IMR-90 (cell line): ENCODE measurements around the gene HRH2. TPM values are rescaled to one million over a fixed set of nuclear protein-coding genes. Genes with fewer than 3 reads are reported as not detected.

Experiments
- ATAC-seq: fragments of 200-7000 bp; cut with Tn5 transposase; 2 replicates; pipeline ENCODE4 v1.9.1; 2020; ENCODE audit warnings: low read depth, mild to moderate bottlenecking, moderate library complexity
- BruUV-seq: library from RNA; stranded (reverse); fragments of 400-500 nt; replicated peaks from 2 replicates; lab custom pipeline; 2021; lab: Mats Ljungman, UMichigan
- CTCF ChIA-PET: fragments of 300-600 bp; formaldehyde crosslinking; extraction: SDS; loops from one replicate; lab custom pipeline; 2021; ENCODE audit warnings: antibody characterized with exemption; lab: Yijun Ruan, JAX
- POLR2A ChIA-PET: fragments of 300-600 bp; sonication (Branson Sonifier 250); formaldehyde crosslinking; loops from one replicate; lab custom pipeline; 2022; ENCODE audit warnings: antibody characterized with exemption; ENCODE audit not compliant: unreplicated experiment; lab: Charles Lee
- DNase-seq: peaks from one replicate; pipeline ENCODE4 v3.0.0; 2013
- H2AFZ ChIP-seq: replicated peaks from 2 replicates; pipeline ENCODE3; 2013; ENCODE audit warnings: low read length, mild to moderate bottlenecking; ENCODE audit not compliant: poor library complexity
- H2AK5ac ChIP-seq: 2 replicates; pipeline ENCODE4 v1.6.1; 2013; ENCODE audit warnings: low read depth, low read length, inconsistent platforms
- H2AK9ac ChIP-seq: replicated peaks from 2 replicates; pipeline ENCODE3; 2013; ENCODE audit warnings: mild to moderate bottlenecking, low read depth, low read length, moderate library complexity; ENCODE audit not compliant: poor library complexity
- H2BK120ac ChIP-seq: 2 replicates; pipeline ENCODE4 v1.6.1; 2013; ENCODE audit warnings: low read depth, low read length, inconsistent platforms
- H2BK15ac ChIP-seq: 3 replicates; pipeline ENCODE4 v1.6.1; 2013; ENCODE audit warnings: low read depth, low read length, inconsistent platforms
- H2BK20ac ChIP-seq: 2 replicates; pipeline ENCODE4 v1.6.1; 2013; ENCODE audit warnings: low read depth, mild to moderate bottlenecking, inconsistent platforms, low read length, moderate library complexity
- H2BK5ac ChIP-seq: 2 replicates; pipeline ENCODE4 v1.6.1; 2013; ENCODE audit warnings: mild to moderate bottlenecking, low read depth, low read length, inconsistent platforms; ENCODE audit not compliant: poor library complexity, severe bottlenecking
- H3K14ac ChIP-seq: replicated peaks from 2 replicates; pipeline ENCODE4 v1.6.1; 2013; ENCODE audit warnings: low read depth, low read length, inconsistent platforms
- H3K18ac ChIP-seq: 2 replicates; pipeline ENCODE4 v1.6.1; 2013; ENCODE audit warnings: low read depth, low read length, control low read depth
- H3K23ac ChIP-seq: 2 replicates; pipeline ENCODE4 v1.6.1; 2013; ENCODE audit warnings: low read depth, low read length, inconsistent platforms
- H3K27ac ChIP-seq: 2 replicates; pipeline ENCODE4 v1.5.1; 2013; ENCODE audit warnings: mild to moderate bottlenecking, control low read depth, low read length; ENCODE audit not compliant: insufficient read depth
- H3K27me3 ChIP-seq: 2 replicates; pipeline ENCODE4 v1.6.1; 2013; ENCODE audit warnings: low read length; ENCODE audit not compliant: control insufficient read depth, insufficient read depth
- H3K36me3 ChIP-seq: 2 replicates; pipeline ENCODE4 v1.6.1; 2013; ENCODE audit warnings: low read length, mixed read lengths; ENCODE audit not compliant: control insufficient read depth, insufficient read depth
- H3K4ac ChIP-seq: 2 replicates; pipeline ENCODE4 v1.6.1; 2013; ENCODE audit warnings: low read depth, low read length, inconsistent platforms
- H3K4me1 ChIP-seq: 2 replicates; pipeline ENCODE4 v1.6.1; 2013; ENCODE audit warnings: low read length, mixed read lengths; ENCODE audit not compliant: control insufficient read depth, insufficient read depth
- H3K4me2 ChIP-seq: 2 replicates; pipeline ENCODE4 v1.6.1; 2013; ENCODE audit warnings: low read depth, mild to moderate bottlenecking, control low read depth, low read length, moderate library complexity
- H3K4me3 ChIP-seq: 2 replicates; pipeline ENCODE4 v1.5.1; 2013; ENCODE audit warnings: low read depth, mild to moderate bottlenecking, control low read depth, low read length, moderate library complexity; ENCODE audit not compliant: insufficient read depth
- H3K56ac ChIP-seq: 2 replicates; pipeline ENCODE4 v1.6.1; 2013; ENCODE audit warnings: low read length, inconsistent platforms; ENCODE audit not compliant: insufficient read depth; ENCODE audit errors: extremely low read depth
- H3K79me1 ChIP-seq, 2 experiments: 2 replicates each; pipeline ENCODE4 v1.6.1; 2013; ENCODE audit warnings: low read length in 2 of 2, inconsistent platforms in 1 of 2, low read depth in 1 of 2
- H3K9ac ChIP-seq: 2 replicates; pipeline ENCODE4 v1.6.1; 2013; ENCODE audit warnings: low read depth, low read length, control low read depth
- H3K9me1 ChIP-seq: 2 replicates; pipeline ENCODE4 v1.6.1; 2013; ENCODE audit warnings: low read length, inconsistent platforms; ENCODE audit not compliant: insufficient read depth
- H3K9me3 ChIP-seq: 2 replicates; pipeline ENCODE4 v1.6.1; 2013; ENCODE audit warnings: low read length; ENCODE audit not compliant: control insufficient read depth, insufficient read depth
- H4K20me1 ChIP-seq: 2 replicates; pipeline ENCODE4 v1.6.1; 2013; ENCODE audit warnings: low read length, inconsistent platforms; ENCODE audit not compliant: insufficient read depth
- H4K5ac ChIP-seq: 2 replicates; pipeline ENCODE4 v1.6.1; 2013; ENCODE audit warnings: mild to moderate bottlenecking, low read depth, low read length, control low read depth
- H4K8ac ChIP-seq, 2 experiments: 2 replicates each; pipeline ENCODE4 v1.6.1; 2013; ENCODE audit warnings: low read depth in 2 of 2, low read length in 2 of 2, control low read depth in 1 of 2, inconsistent platforms in 1 of 2
- H4K91ac ChIP-seq: 2 replicates; pipeline ENCODE4 v1.6.1; 2013; ENCODE audit warnings: low read depth, low read length, inconsistent platforms; ENCODE audit not compliant: insufficient read depth
- BHLHE40 ChIP-seq: fragments of 150-350 bp; IDR thresholded peaks from 2 replicates; pipeline ENCODE4 v1.6.1; 2016; ENCODE audit warnings: mild to moderate bottlenecking, low read depth, low read length
- CEBPB ChIP-seq: IDR thresholded peaks from 2 replicates; pipeline ENCODE4 v1.6.1; 2012; ENCODE audit warnings: low read depth, low read length, improper control_type of control experiment
- FOS ChIP-seq: fragments of 150-350 bp; IDR thresholded peaks from 2 replicates; pipeline ENCODE4 v1.6.1; 2016; ENCODE audit warnings: low read depth, low read length
- MXI1 ChIP-seq: IDR thresholded peaks from 2 replicates; pipeline ENCODE4 v1.6.1; 2012; ENCODE audit warnings: low read depth, mild to moderate bottlenecking, low read length, moderate library complexity, borderline replicate concordance
- NFE2L2 ChIP-seq: fragments of 150-350 bp; IDR thresholded peaks from 2 replicates; pipeline ENCODE4 v1.6.1; 2016; ENCODE audit warnings: low read depth, mild to moderate bottlenecking, low read length
- RCOR1 ChIP-seq: IDR thresholded peaks from 2 replicates; pipeline ENCODE4 v1.6.1; 2012; ENCODE audit warnings: mild to moderate bottlenecking, low read length, improper control_type of control experiment; ENCODE audit not compliant: insufficient replicate concordance
- USF2 ChIP-seq: fragments of 150-350 bp; IDR thresholded peaks from 2 replicates; pipeline ENCODE4 v1.6.1; 2017; ENCODE audit warnings: mild to moderate bottlenecking, antibody characterized with exemption, low read length, low read depth
- WGBS, 2 experiments: methylation state at CpG; one replicate each; pipeline versions ENCODE4 v1.1.5 to v1.1.7; 2013; ENCODE audit warnings: missing lambda C conversion rate in 2 of 2; ENCODE audit not compliant: insufficient read length in 1 of 2; ENCODE audit errors: extremely low coverage in 2 of 2; 5-methylcytosine and 5-hydroxymethylcytosine counted together
- dilution Hi-C: fragments of 300-500 bp; cut with HindIII; formaldehyde crosslinking; loops from one replicate; pipeline ENCODE4 v1.14.3; 2018; ENCODE audit warnings: low sequenced_read_pairs; ENCODE audit not compliant: unreplicated experiment
- in situ Hi-C: fragments of 300-500 bp; cut with MboI; formaldehyde crosslinking; loops from 3 replicates; pipeline ENCODE4 v1.14.3; 2019; ENCODE audit warnings: low sequenced_read_pairs, inconsistent platforms, mixed read lengths
- intact Hi-C: fragments of 100-400 bp; cut with micrococcal nuclease; formaldehyde crosslinking; loops from 2 replicates; pipeline ENCODE4 v1.10.0; 2022
- polyA plus RNA-seq, 3 experiments: library from polyadenylated mRNA; depleted of rRNA; stranded (reverse); fragments of >200 nt; gene quantifications; 2 replicates each; pipeline ENCODE4 v1.2.3, GENCODE V29; 2012; ENCODE audit warnings: low replicate concordance in 1 of 3
- total RNA-seq: library from RNA; depleted of rRNA; stranded (reverse); fragments of >200 nt; gene quantifications from 2 replicates; pipeline ENCODE4 v1.2.3, GENCODE V29; 2012
- TF ChIP-seq, protein P1 (sequence below): conservative IDR thresholded peaks from 2 replicates; pipeline ENCODE4 v1.5.1; 2012; ENCODE audit warnings: mild to moderate bottlenecking, low read depth, low read length, improper control_type of control experiment

The HRH2 gene
- total and polyA plus RNA-seq, 2 of the 4 experiments (the other 2 are of a cell fraction), result not detected

- H2BK20ac ChIP-seq, result no peak overlapping the region
- no peak overlapping the region for H3K9ac ChIP-seq
- no peak overlapping the region for H2AFZ ChIP-seq
- no peak overlapping the region for H4K5ac ChIP-seq
- no peak overlapping the region for H3K56ac ChIP-seq
- H3K79me1 ChIP-seq, result no peaks in the 10 kb centered on the region
- no peak overlapping the region for H3K14ac ChIP-seq
- no peak for DNase-seq
- WGBS, 2 experiments, result 33% methylated on average over 1 of the region's 3 CpGs; no CpG with 5 or more reads in 1 of the 2 experiments
- H3K36me3 ChIP-seq, result no peaks in the 10 kb centered on the region
- no peak for ATAC-seq
- no peak overlapping the region for H2AK9ac ChIP-seq
- BruUV-seq, result no TSS peak
- no peak overlapping the region for H2BK5ac ChIP-seq
- H3K4me1 ChIP-seq, result no peaks in the 10 kb centered on the region
- no peak overlapping the region for H3K4me3 ChIP-seq
- no peaks in the 10 kb centered on the region; the same call in 1 of the 2 replicates for H3K27me3 ChIP-seq
- no peak overlapping the region for H3K4ac ChIP-seq
- TF ChIP-seq MXI1 (no peak), FOS (no peak), BHLHE40 (no peak), CEBPB (no peak), USF2 (no peak), RCOR1 (no peak), NFE2L2 (no peak)
- TF ChIP-seq, protein P1, sequence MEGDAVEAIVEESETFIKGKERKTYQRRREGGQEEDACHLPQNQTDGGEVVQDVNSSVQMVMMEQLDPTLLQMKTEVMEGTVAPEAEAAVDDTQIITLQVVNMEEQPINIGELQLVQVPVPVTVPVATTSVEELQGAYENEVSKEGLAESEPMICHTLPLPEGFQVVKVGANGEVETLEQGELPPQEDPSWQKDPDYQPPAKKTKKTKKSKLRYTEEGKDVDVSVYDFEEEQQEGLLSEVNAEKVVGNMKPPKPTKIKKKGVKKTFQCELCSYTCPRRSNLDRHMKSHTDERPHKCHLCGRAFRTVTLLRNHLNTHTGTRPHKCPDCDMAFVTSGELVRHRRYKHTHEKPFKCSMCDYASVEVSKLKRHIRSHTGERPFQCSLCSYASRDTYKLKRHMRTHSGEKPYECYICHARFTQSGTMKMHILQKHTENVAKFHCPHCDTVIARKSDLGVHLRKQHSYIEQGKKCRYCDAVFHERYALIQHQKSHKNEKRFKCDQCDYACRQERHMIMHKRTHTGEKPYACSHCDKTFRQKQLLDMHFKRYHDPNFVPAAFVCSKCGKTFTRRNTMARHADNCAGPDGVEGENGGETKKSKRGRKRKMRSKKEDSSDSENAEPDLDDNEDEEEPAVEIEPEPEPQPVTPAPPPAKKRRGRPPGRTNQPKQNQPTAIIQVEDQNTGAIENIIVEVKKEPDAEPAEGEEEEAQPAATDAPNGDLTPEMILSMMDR, result no peak
- H2BK15ac ChIP-seq, result no peak overlapping the region
- H2BK120ac ChIP-seq, result no peak overlapping the region
- dilution Hi-C loops (no loop called here), intact Hi-C loops (no loop called here), in situ Hi-C loops (loop anchor here (25.0 kb wide), 2 partner anchors 606 to 831 kb away; no protein-coding TSS in a partner anchor)
- no peak overlapping the region for H3K27ac ChIP-seq
- H3K9me1 ChIP-seq, result no peaks in the 10 kb centered on the region
- H4K20me1 ChIP-seq, result no peaks in the 10 kb centered on the region
- H3K4me2 ChIP-seq, result no peak overlapping the region
- no peak overlapping the region for H3K23ac ChIP-seq
- H3K18ac ChIP-seq, result no peak overlapping the region
- H3K9me3 ChIP-seq, result peaks cover 2% of the 10 kb centered on the region; the same call in 1 of the 2 replicates
- no peak overlapping the region for H4K8ac ChIP-seq
- ChIA-PET CTCF (interaction anchor here (1.0 kb wide), 1 partner anchor 806 kb away, joined by 3 read pairs; the partner anchor contains the start of gene RNF44), POLR2A (no interaction called here)
- H2AK5ac ChIP-seq, result no peak overlapping the region
- H4K91ac ChIP-seq, result no peak overlapping the region
Observed at GRCh38 chr5:175731172-175731571, 73.3 kb downstream of the HRH2 start.
